NK-92 (cell line): Measurements from ENCODE around the gene PIP4K2A.
"Not testable (repeated sequence)": the region's sequence is repeated elsewhere in the genome, so short reads cannot be mapped to it uniquely, and the experiment has no call there.

Source experiments
- DNase-seq: peaks from one replicate; lab custom pipeline; 2025; ENCODE audit not compliant: unreplicated experiment; lab: John Stamatoyannopoulos, UW

Gene PIP4K2A

DNA sequence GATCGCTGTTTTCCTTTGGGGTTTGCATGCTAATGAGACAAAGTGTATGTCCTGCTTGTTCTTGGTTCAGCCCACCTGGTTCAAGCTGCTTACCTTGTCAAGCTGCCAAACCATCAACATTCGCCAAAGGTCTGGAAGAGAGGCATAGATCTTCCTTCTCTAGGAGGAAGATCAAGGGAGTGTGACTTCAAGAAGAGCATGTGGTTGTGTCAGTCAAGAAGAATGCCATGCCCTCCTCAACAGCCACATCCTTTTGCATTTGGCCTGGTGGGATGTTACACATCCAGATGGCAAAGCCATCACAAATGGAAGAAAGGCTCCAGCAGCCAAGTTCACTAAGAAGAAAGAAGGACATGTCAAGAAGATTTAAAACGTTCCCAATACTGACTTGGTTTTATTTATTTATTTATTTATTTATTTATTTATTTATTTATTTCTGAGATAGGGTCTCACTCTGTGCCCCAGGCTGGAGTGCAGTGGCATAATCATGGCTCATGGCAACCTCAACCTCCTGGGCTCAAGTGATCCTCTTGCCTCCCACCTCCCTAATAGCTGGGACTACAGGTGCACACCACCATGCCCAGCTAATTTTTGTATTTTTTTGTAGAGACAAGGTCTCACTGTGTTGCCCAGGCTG lies 5.1 kb upstream of the PIP4K2A start:
- no peak for DNase-seq

DNA sequence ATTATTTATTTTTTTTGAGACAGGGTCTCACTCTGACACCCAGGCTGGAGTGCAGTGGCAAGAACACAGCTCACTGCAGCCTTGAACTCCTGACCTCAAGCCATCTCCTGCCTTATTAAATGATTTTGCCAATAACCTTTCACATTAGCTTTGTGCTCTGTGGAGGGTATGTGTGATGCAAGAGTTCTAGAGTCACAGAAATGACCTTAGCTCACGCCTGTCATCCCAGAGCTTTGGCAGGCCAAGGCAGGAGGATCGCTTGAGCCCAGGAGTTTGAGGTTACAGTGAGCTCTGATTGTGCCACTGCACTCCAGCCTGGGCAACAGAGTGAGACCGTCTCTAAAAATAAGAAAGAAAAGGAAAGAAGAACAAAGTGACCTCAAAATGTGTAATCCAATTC lies 4.3 kb upstream of the PIP4K2A start:
- not testable (repeated sequence) for DNase-seq

DNA sequence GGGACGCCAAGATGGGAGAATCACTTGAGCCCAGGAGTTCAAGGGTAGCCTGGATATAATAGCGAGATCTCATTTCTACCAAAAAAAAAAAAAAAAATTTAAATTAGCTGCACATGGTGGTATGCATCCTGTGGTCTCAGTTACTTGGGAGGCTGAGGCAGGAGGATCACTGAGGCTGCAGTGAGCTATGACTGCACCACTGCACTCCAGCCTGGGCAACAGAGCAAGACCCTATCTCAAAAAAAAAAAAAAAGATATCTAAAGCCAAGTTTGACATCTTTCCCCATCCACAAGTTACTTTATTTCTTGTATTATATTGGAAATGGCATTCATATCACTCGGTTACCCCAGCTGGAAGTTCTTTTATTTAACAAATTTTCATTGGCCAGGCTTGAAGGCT lies 3.4 kb upstream of the PIP4K2A start:
- DNase-seq = no peak

DNA sequence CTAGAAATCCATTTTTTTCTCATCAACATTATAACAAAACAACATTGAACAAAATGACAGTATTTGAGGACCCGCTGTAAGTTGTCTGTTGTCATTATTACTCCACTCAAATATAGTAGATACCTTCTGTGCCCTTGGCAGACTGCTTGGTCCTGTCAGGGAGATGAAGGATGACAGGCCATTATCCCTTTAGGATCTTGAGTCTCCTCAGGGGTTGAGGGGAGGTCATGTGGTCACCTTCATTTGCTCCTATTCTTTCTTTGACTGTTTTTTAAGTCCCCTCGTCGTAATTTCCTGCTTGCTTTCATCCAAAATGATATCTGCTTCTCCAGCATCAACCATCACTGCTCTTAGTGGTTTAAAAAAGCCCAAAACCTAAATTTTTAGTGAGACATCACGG lies 2.6 kb upstream of the PIP4K2A start:
- no peak for DNase-seq

DNA sequence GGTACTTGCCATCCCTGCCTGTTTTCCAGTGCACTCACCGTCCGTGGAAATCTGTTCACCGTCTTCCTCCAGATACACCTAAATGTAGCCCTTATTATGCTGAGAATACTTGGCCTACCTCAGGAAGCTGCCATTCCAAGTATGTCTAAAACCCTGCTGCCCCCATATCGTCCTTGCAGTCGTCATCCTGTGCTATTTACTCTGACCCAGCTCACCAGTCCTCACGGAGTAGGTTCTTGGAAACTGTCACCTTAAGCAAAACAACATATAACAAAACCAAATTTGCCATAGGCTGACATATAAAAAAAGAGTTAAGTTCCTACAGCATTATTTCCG lies 880 bp upstream of the PIP4K2A start:
- DNase-seq = no peak

DNA sequence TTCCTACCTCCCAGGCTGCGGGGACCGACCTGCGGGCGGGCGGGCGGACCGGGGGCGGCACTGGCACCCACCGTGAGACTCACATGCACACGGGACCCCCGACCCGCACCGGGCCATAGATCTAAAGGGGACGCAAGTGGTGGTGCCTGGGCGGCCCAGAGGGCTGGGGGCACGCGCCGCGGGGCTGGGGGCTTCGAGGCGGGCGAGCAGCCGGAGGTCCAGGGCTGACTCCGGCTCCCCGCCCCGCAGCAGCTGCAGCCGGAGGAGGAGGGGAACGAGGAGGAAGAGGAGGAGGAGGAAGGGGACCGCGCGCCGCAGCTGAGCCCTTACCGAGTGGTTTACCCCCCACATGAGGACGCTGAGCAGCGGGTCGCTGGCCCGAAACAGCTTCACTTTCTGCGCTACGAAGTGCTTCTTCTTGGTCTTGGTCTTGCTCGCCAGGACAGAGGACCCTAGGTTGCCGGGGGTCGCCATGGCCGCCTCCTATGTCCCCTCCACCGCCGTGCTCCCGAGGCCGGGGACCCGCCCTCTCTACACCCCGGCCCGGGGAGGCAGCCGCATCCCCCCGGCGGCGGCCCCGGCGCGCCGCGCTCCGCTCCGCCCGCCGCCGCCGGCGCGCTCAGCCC lies 412 bp downstream of the PIP4K2A start:
- DNase-seq = no peak

DNA sequence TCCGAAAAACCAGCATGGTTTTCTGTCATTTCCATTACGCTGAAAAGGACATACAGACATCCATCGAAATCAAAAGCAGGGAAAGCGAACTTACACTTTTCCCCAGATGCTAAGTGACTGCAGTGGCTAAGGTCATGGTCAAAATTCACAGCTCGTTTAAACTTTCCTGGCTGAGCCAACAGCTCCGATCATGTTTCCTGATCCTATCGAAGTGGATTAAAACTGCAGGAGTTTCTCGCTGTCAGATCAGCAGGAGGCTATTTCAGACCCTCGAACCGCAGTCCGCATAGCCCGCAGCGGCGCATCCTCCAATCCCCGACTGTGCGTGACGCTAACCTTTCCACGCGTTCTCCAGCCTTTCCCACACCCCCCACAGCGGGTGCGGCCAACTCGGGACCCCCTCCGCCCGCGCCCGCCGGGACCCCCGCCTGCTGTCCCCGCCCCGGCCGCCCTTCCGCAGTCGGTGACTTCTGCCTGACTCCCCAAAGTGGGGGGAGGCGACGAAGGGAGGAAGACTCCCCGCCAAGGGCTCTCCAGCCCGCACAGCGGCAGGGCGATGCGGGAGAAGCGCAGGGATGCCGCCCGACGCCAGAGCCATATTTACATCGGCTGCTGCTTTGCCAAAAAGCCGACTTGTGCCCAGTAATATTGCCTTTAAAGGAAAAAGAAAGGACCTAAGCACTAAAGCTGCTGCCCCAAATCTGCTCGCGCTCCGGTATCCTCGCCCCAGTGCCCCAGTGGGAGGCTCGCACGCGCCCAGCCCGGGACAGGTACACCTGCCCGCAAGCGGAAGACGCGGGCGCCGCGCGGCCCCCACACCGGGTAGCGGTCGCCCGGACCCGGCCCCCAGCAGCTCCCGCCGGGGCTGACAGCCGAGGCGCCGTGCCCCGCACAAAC lies 1.2 kb downstream of the PIP4K2A start:
- DNase-seq = no peak

DNA sequence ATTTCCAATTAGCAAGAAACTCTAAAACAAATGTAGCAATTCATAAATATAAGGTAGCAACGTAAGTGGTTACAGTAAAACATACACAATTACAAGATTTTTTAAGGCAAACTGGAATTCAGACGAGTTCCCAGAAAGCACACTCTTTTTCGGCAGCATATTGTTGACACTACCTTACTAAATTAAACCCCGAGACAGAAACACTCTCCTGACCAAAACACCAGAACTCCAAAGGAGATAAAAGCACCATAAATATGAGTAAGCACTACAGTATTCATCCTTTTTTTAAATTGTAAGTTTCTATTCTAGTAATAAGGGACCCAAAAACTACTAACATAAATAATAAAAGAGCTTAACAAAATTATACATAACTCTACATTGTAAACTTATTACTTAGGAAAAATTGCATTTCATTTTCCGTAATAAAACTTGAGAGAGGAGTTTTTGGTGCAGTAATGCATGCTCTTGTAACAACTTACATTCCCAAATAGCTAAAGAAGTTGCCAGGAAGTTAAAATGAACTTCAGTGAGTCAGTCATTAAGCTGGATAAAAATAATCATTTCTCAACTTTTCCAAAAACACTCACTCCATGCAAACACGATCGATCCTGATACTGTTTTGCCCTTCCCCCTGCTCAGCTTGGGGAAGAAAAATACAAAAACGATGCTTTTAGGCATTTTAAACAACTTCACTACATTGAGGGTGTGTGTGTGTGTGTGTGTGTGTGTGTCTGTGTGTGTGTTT lies 2.0 kb downstream of the PIP4K2A start:
- DNase-seq = no peak

DNA sequence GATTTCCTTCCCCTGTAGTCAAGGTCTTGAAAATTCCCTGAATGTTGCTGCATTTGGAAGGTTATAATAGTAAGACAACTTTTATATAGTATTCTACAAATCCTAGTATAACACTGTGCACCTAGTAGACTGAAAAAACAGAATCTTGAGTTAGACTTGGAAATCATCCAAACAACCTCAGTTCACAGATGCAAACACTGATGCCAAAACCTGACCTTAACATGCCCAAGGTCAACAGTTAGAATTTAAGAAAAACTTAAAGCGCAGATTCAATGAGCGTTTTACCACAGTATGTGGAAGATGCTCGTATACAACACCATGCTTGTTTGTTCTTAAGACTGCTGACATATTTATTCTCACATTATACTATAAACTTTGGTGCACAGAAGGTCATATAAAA lies 3.0 kb downstream of the PIP4K2A start:
- no peak for DNase-seq

DNA sequence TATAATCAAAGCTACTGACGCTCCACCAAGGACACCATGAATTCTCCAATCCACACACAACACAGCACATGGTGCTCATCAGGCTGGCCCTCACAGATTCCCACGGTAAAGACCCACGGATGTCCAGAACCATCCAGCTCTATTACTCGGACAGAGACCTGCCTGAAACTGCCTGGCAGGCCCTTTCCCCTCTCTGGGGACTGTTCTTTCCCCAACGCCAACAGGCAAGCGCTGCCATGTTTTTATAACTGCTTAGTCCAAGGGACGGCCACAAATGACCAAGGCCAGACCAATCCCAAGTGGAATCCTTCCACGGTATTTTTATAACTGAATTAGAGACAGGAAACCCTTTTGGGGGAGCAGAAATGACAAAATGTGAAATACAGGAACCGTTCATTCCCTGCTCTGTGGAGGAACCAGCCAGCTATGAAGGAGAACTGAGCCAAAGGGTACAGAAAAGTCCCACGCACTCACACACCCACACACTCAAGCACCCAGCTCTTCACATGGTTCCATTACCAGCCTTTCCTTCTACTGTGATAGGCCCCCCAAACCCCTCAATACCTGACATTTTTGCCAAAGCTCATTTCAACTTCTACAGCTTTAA lies 4.1 kb downstream of the PIP4K2A start:
- no peak for DNase-seq

DNA sequence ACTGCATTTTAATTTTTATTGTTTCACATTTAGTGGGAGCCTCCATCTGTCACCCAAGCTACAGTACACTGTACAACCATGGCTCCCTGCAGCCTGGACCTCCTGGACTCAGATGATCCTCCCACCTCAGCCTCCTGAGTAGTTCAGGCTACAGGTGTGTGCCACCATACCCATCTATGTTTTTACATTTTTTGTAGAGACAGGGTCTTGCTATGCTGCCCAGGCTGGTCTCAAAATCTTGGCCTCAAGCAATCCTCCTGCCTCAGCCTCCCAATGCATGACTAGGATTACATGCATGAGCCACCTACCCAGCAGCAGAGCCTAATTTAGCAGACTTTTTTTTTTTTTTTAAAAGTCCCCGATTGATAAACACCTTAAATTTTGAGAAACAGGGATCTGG lies 5.6 kb downstream of the PIP4K2A start:
- no peak for DNase-seq

DNA sequence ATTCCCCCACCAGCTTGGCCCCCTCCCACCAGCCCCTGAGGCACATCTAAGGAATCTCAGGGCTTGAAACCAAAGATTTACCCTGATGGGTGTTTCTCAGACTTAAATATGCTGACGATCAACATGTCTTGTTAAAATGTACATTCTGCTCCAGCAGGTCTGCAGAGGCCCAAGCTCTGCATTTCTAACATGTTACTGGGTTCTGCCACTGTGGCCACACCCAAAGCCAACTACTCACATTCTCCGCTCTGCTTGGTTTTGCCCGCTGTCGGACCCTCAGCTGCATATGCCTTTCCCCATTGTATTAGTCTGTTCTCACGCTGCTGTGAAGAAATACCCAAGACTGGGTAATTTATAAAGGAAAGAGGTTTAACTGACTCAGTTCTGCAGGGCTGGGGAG lies 8.9 kb downstream of the PIP4K2A start:
- DNase-seq = no peak

DNA sequence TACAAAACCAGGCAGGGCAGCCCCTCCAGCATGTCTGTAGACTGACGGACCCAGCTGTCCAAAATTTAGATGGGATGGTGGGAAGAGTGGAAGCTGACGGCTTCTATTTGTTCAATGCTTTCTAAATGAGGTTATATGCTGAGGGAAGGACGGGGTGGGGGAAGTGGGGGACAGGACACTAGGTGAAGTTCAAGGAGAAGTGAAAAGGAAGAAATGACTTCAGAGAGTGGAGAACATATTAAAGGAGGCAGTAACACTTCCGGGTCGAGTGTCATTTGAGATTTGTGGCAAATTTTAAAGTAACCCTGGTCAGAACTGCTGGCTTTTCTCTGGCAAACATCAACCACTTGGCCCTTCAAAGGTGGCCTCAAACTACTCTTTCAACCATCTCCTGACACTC lies 9.4 kb downstream of the PIP4K2A start:
- DNase-seq = no peak

DNA sequence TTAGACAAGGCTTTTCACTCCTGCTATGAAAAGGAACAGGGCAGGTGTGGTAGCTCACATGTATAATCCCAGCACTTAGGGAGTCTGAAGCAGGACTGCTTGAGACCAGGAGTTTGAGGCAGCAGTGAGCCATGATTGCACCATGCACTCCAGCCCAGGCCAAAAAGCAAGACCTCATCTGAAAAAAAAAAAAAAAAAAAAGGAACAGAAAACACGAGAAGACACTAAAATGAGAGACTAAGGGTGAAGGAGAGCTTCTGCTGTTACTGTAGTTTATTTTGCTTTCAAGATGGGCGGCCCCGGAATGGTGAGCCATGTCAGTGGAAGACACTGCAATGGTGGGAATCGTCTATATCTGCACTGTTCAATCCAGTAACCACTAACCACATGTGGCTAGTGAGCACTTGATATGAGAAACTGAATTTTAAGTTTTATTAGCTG lies 9.9 kb downstream of the PIP4K2A start:
- no peak for DNase-seq

DNA sequence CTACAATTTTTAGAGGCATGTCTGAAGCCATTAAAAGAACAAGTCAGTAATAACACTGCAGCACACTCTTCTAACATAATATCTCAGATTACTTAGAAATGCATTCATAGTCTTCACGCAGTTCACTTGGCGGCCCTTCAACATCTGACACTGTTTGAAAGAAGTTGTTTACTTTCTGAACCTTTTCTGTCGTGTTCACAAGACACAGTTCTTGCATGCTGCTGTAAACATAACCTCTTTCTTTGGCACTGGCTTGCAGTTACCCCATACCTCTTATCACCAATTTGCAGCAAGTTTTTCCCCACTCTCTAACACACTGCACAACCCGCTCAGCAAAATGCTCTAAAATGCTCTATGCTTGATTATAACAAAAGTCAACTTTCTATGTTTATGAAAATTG lies 12.0 kb downstream of the PIP4K2A start:
- no peak for DNase-seq

DNA sequence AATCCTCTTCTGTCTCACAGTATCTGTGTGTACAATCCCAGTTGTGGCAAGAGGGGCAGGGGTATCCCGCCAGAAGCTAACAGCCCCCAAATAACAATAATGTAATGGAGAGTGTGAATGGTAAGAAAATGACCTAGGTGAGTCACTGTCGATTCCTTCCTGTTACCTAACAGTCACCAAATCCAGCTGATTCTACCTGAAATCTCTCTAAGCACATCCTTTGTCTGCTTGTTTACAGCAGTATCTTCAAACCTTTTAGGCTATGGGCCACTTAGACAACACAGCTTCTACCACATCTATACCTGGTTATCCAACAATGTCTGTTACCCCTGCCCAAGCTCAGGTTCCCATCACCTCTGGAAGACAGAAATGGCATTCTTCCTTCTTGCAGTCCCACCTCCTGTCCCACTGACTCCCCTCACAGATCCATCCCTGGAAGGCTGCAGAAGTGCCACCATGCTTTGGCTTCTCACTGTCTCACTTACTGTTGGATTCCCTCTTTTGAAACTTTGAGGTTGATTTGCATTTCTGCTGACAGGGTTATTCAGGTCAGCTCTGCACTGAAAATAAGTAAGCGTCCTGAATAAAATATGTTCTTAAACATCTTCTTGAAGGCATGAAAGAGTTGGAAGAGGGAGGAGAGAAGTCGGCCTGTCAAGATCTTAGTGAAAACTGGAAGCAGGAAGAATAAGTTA lies 13.1 kb downstream of the PIP4K2A start:
- DNase-seq = no peak

DNA sequence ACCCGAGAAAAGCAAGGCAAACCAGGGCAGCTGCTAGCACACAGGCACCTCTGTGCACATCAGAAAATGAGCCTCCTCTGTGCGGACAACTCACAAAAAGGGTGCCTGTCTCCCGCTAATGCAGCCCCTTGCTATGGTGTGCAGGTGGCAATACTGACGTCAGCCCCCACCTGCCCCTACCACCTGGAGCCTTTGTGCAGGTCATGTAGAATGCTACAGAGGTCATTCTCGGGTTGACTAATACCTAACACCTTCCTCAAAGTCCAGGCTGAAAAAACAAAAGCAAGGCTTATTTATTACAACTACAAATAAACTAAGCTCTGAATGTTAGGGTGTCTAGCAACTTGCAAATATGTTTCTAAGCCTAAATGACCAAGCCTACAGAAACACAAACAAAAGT lies 13.9 kb downstream of the PIP4K2A start:
- no peak for DNase-seq

DNA sequence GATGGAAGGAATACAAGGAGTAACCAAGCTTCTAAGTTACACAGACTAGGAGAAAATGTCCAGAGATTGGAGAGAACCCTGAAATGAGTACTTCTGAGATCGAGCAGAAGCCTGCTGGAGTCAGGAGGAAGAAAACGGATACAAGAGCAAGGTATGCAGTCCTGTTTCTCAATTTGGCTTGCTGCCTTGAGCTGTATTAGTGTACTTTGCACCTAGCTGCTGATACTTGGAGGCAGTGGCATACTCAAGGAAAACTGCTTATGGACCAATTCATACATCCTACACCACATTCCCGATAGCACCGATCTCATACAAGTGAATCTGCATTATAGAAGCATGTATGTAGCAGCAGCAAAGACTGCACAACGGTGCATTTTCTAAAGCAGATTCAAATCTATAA lies 14.4 kb downstream of the PIP4K2A start:
- DNase-seq = no peak

DNA sequence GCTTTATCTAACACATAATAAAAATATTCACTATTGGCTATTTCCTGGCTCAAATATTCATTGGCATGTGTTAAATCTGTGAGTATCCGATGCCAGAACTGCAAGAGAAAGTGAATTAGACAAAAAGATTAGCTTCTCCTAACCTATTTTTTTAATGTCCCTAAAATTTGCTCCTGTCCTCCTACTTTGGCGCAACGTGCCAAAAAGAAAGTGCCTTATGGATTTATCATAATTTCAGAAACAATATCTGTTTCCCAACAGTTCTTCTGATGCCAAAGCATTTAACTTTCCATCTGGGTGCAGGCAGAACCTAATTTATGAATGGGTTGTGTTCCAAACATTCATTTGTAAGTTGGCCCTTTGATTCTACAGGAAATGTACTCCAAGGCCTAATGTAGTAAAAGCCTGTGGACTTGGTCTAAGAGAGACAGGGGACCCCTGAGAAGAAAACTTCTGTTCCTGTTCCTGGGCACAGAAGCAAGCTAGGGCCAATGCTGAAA lies 15.4 kb downstream of the PIP4K2A start:
- no peak for DNase-seq

DNA sequence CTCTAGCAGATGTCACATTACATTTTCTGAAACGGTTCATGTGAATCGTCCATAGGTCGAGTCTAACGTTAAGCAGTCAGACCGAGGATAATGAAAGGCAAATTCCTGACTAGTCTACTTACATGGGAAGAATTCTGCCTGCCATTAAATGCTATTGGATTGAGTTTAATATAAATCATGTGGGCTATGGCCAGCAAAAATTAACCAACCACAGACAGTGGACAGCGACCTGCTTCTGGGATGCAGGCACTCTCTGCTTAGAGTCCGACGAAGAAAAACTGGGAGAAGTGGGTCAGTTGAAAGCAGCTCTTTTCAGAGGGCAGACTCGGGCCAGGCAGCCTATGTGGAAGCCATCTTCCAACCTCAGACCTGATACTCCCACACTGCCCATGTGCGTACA lies 16.6 kb downstream of the PIP4K2A start:
- no peak for DNase-seq
